ENCODE measurements around the gene RXRA.

- no peak for TF ChIP-seq POLR2A (IDR thresholded peaks at IDR 0.05)
- no peak for TF ChIP-seq POLR2AphosphoS5 (IDR thresholded peaks at IDR 0.05)
These were observed 134.0 kb downstream of the RXRA start for GRCh38 chr9:134460206-134460605.
